Activated gamma-delta T cell treated with Interleukin-2 at 50 U/mL for 16 hours (primary cell): ENCODE results near the gene ZFP14.
A peak's percentile ranks its signal among the peaks of the same experiment; 100 is the strongest.

Experiments used
- DNase-seq: peaks from one replicate; pipeline ENCODE4 v3.0.0-alpha.2; 2020

ZFP14 gene

DNA sequence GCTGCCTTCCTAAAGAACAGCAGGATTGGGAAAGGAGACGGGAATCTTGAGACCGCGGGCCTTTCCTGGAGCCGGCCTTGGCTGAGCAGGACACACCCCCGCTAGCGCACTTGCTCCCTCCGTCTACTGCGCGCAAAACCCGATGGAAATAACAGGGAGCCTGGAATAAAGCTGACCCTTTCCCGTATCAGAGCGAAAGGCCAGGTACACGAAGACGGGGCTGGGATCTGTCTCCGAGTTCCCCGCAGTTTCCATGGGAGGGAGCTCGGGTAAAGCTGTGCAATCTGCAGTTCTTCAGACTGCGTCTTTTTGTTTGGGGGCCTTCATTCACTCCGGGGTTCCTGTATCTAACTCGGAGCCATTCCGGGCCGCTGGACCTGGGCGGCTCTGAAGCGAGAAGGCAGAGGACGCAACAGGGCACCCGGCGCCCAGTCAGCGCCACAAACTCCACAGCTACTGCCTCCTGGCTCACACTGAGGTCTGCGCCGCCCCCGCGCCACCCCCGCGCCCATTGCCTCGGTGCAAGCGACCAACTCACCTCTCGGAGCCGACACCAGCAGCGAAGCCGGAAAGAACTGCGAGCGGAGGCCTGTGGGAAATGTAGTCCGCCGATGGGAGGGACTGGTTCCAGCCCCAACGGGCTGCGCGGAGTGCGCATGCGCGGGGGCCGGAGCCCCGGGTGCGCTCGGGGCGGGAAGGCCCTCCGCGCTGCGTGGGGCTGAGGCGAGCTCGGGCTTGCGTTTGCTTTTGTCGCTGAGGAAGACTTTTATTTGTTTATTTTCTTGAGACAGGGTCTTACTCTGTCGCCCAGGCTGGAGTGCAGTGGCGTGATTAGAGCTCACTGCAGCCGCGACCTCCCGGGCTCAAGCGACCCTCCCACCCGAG lies at the start of gene ZFP14:
TSS of gene ZFP14 (minus strand) at position 577 of the 885 bp plus-strand sequence. CDS start 11,309 bp downstream, outside the sequence.
- peak; percentile 93 for DNase-seq

DNA sequence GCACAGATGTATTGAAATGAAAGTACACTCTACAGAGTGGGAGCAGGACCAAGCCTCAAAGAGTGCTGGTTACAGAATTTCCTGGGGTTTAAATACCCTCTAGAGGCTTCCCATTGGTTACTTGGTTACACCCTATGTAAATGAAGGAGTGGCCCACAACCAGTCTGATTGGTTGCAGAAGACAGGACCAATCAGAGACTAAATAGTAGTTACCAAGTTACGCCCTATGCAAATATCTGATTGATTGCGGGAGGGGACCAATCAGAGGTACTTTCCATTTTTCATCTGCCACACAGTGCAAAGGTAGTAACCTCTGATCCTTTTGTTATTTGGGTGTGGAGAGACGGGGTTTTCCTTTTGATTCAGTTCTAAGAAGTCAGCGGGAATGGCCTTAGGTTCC lies 44.9 kb upstream of the ZFP14 start:
- no peak for DNase-seq

DNA sequence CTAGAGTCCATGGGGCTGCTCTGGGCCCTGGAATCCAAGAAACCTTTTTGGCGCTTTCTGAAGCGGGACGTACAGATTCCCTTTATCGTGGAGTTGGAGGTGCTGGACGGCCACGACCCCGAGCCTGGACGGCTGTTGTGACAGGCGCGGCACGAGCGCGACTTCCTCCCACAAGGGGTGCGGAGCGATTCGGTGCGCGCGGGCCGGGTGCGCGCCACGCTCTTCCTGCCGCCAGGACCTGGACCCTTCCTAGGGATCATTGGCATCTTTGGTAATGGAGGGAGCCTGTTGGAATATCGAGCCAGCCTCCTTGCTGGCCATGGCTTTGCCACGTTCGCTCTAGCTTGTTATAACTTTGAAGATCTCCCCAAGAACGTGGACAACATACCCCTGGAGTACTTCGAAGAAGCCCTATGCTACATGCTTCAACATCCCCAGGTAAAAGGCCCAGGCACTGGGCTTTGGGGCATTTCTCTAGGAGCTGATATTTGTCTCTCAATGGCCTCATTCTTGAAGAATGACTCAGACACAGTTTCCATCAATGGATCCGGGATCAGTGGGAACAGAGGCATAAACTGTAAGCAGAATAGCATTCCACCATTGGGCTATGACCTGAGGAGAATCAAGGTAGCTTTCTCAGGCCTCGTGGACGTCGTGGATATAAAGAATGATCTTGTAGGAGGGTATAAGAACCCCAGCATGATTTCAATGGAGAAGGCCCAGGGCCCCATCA lies 42.9 kb upstream of the ZFP14 start:
- no peak for DNase-seq

DNA sequence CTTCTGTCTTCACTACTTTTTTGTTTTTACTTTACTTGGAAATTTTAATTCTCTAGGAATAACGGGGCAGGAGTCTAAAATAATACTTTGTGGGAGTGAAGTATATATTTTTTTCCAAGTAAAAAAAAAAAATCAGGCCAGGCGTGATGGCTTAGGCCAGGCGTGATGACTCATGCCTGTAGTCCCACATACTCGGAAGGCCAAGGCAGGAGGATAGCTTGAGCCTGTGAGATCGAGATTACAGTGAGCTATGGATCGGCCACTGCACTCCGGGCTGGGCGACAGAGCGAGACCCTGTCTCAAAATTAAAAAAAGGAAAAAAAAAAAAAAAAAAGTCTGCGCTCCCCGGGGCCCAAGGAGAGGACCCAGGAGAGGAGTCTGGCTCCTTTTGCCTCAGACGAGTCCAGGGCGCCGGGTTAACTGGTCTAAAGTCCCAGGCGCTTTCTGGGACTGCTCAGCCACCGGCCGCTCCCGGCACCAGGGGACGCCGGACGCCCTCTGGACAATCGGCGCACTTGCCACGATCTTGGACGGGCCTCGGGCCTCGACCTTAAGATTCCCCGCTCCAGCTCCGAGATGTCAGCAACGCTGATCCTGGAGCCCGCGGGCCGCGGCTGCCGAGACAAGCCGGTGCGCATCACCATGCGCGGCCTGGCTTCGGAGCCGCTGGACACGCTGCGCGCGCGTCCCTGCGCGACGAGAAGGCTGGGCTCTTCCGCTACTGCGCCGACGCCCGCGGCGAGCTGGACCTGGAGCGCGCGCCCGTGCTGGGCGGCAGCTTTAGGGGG lies 42.2 kb upstream of the ZFP14 start:
- DNase-seq: no peak

DNA sequence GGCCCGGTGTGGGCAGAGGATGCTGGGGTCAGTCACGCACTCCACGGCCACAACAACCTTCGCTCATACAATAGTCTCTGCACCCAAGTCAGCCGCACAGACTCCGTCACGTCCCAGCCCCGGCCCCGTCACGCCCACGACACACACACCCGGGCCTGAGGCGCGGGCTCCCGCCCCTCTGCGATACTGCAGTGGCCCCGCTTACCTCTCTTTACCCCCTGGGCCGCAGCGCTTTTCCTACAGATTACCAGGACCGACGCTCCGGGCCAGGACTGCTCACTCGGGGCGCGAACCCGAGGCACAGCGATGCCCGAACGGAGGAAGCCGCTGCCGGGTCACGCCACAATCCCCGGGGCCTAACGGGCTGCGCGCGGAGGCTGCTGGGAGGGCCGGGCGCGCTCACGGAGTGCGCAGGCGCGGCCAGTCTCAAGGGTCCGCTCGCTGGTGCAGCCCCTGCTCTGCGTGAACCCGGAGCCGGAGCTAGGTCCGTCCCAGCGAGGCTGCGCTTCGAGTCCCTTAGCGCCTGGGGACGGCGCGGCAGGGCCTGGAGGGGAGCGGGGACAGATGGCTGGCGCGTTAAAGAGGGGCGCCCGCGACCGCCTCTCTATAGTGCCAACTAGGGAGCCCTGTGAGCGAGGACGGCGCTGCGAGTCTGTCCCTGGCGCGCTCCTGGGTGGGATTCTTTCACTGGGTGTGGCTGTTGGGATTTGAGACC lies 39.4 kb upstream of the ZFP14 start, which contains the start of gene ZFP82:
TSS of gene ZFP82 (minus strand) at position 358 of the 715 bp plus-strand sequence. CDS start 8,855 bp downstream, outside the sequence.
- DNase-seq: peak; percentile 65

DNA sequence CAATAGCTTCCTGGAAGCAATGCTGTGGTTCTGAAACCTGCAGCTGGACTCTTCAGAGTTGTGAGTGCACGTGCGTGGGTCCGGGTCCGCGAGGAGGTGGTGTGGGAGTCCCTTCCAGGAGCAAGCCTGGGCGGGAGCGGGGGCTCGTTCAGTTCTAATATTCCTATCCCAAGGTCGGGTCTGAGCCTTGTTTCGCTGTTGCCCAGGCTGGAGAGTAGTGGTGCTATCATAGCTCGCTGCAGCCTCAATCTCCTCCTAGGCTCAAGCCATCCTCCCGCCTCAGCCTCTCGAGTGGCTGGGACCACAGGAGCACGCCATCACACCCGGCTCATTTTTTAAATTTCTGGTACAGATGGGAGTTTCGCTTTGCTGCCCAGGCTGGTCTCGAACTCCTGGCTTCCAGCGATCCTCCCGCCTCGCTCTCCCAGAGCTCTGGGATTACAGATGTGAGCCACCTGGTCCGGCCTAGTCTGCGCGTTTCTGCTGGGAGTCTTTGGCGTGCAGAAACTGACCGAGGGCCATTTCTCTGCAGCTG lies 38.8 kb upstream of the ZFP14 start:
- DNase-seq: no peak

DNA sequence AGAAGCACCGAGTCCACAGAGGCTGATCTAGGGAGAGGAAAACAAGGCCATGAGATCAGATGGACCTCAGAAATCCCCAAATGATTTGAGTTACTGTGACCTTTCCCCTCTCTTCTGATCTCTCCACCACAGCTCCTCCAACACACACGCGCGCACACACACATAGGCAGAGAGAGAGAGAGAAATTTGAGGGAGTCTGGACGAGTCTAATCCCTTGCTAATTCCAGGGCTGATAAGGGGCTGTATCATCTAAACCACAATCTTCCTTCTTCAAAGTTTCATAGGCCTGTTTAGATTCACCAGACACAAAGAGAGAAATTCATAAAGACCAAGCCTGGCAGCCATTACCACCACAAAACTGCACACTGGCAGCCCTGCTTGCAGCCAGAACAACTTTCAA lies 30.8 kb upstream of the ZFP14 start:
- DNase-seq: no peak

DNA sequence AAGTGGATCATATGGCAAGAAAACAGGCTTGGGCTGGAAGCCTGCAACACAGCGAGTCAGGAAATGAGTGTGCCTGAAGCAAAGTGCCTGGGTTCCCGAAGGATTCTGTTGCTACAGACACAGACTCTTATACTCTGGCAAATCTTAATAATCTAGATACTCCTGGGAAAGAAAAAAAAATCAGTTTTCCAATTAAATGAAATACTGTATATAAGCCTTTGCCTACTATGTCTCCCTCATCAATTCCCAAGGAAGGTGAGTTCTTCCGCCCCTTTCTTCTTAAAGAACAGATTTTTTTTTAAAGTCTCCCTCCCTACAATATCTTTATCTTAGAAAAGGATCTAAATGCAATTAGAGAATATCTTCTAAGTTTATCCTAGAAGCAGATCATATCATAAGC lies 29.1 kb upstream of the ZFP14 start:
- no peak for DNase-seq

DNA sequence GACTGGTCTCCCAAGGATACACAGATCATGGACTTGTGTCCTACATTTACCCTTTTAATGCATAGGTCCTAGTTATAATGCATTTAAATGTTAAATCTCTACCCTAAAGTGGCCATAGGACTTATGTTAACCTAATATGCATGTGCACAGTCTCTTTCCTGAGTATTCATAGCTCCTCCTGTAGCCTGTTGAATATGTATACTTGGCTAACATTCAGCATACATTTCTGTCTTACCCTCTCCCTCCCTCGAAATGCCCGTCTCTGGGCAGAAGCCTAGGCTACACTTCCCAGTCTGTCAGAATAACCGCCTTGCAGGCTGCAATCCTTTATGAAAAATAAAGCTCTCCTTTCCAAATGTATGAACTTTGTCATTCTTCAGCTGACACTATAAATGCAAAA lies 25.5 kb upstream of the ZFP14 start:
- no peak for DNase-seq

DNA sequence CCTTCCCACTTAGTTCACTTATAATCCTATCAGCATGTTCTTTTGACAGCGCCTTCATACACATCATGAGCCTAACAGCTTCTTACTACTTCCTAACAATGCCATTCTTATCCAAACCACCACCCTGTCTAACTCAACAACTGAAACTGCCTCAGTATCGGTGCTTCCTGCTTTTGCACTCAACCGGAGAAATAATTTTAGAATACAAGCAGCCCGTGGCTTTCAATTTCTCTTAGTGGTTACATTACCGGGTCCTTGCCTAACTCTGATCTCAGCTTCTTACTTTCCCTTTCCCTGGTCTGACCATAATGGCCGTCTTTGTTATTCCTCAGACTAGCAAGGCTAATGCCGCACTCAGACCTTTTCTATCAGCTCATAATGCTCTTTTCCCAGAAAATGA lies 22.5 kb upstream of the ZFP14 start:
- DNase-seq: no peak

DNA sequence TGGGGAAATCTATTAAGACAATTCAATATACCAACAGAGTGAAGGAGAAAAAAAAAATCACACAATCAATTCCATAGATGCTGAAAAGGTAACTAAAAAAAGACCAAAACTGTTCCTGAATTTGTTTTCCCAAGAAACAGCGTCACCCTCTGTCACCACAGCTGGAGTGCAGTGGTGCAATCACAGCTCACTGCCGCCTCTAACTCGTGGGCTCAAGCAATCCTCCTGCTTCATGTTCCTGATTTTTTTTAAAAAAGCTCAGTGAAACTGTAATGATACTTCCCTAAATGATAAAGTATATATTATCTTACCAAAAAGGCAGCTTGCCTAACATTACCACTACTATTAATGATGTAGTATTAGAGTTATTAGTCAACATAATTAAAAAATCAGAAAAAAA lies 19.6 kb upstream of the ZFP14 start:
- no peak for DNase-seq

DNA sequence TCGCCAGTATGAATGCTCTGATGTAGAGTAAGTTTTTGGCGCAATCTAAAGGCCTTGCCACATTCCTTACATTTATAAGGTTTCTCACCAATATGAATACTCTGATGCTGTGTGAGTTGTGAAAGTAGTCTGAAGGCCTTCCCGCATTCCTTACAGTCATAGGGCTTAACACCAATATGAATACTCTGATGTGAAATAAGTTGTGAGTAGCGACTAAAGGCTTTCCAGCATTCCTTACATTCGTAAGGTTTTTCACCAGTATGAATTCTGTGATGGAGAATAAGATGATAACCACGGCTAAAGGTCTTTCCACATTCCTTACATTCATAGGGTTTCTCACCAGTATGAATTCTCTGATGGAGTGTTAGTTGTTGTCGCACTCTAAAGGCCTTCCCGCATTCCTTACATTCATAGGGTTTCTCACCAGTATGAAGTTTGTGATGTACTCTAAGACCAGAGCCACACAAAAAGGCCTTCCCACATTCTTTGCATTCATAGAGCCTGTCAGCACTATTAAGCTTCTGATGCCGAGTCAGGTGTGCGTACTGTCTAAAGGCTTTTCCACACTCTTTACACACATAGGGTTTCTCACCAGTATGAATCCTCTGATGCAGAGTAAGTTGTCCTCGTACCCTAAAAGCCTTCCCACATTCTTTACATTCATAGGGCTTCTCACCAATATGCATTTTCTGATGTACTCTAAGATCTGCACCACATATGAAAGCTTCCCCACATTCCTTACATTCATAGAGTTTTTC lies 14.1 kb upstream of the ZFP14 start:
- no peak for DNase-seq

DNA sequence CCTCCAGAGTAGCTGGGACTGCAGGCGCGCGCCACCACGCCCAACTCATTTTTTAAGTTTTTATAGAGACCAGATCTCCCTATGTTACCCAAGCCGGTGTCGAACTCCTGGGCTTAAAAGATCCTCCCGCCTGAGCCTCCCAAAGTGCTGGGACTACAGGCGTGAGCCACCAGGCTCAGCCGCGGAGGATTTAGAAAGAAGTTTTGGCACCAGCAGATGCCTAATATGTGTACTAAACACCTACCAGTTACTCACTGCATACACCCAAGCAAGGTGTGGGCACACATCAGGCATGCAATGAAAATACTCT lies 464 bp upstream of the ZFP14 start:
- no peak for DNase-seq

DNA sequence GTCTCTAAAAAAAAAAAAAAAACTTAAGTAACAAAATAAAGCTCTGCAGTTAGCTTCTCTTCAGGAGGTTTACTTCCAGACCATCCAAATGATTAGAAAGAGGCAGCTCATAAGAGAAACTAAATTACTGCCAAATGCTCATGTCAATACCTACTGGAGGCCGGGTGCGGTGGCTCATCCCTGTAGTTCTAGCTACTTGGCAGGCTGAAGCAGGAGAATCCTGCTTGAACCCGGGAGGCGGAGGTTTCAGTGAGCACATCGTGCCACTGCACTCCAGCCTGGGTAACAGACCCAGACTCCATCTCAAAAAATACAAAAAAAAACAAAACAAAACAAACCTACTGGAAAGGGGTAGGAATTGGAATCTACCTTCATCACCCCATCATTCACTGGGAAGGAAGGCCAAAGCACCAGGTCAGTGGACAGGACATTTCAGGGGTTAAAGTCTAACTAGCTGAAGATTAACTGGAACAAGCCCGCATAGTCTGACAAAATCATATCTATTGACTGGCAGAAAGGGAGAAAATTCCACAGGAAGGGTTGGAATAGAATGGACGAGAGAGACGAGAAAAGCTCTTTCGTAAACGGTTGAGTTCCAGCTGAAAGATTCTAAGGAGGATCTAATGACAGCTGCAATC lies 1.3 kb downstream of the ZFP14 start:
- DNase-seq: no peak

DNA sequence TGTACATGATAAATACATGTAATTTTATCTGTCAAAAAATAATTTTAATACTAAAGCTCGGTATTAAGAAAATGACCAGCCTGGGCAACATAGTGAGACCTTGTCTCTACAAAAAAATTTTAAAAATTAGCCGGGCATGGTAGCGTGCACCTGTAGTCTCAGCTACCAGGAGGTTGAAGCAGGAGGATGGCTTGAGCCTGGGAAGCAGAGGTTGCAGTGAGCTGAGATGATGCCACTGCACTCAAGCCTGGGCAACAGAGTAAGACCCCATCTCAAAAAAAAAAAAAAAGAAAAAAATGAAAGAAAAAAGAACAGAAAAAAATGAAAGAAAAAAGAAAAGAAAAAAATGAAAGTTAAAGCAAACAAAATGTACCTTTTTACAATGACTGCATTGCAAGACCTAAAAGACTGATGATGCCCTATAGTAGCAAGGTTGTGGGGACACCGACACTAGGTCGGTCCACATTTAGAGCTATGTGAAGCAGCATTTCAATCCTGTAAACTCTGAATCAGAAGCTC lies 5.3 kb downstream of the ZFP14 start:
- DNase-seq: no peak

DNA sequence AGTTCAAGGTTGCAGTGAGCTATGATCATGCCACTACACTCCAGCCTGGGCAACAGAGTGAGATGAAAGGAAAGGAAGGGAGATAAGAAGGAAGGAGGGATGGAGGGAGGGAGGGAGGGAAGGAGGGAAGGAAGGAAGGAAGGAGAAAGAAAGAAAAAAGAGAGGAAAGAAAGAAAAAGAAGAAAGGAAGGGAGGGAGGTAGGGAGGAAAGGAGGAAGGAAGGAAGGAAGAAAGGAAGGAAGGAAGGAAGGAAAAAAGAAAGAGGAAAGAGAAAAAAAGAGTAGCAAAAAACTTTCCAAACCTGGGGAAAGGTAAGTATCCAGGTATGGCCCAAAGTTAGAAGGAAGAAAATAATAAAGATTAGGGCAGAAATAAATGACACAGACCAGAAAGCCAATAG lies 7.1 kb downstream of the ZFP14 start:
- DNase-seq: no peak

DNA sequence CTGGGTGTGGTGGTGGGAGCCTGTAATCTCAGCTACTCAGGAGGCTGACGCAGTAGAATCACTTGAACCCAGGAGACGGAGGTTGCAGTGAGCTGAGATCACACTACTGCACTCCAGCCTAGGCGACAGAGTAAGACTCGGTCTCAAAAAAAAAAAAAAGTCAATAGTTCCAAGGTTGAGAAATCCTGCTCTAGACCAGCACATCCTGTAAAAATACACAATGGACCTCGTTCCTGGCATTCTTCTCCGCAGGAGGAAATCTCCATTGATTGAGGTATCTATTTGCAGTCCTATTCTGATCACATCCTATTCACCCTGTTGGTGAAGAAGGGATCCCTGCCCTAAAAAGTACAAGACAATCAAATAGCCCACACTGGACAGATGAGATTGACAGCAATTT lies 15.2 kb downstream of the ZFP14 start:
- no peak for DNase-seq

DNA sequence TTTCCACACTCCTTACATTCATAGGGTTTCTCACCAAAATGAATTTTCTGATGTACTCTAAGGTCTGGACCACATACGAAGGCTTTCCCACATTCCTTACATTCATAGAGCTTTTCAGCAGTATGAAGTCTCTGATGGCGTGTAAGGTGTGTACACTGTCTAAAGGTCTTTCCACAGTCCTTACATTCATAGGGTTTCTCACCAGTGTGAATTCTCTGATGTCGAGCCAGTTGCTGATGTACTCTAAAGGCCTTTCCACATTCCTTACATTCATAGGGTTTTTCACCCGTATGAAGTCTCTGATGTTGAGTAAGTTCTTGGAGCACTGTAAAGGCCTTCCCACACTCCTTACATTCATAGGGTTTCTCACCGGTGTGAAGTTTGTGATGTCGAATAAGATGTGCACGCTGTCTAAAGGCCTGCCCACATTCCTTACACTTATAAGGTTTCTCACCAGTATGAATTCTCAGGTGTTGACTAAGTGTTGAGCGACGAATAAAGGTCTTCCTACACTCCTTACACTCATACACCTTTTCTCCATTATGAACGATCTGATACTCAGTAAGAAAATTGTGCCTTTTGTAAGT lies 38.1 kb downstream of the ZFP14 start:
- no peak for DNase-seq

DNA sequence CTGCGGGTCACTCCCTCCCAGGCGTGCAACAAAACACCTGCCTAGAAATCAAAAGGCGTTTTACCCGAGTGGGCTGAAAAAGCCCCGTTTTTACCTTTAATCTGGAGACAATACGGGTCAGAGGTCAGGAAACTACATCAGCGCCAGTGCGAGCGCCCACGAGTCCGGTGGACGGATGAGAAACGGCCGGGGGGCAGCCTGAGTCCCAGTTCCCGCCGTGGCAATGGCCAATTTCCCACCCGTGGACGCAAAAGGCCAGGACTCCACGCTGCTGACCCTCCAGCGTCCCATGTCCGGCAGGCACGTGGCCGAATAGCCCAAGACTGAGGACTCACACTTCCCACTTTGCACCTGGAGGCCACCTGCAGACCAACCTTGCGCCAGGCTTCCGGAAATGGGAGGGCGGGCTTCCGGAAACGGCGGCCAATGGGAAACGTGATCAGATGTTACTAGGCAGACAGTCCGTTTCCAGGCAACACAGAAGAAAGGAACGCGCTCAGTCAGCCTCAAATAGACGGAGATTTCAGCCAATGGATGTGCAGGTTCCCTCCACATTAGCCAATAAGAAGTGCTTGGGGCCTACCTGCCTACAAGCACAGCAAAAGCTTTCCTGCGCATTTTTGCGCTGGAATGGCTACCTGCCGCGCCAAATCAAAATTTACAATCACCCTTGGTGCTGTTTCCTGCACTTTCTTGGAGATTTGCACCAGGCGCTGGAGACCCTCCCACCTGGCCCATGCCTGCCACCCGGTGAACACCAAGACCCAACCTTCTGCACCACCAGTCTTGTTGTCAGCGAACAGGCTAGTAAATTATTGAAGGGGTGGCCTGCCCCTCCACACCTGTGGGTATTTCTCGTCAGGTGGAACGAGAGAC lies 47.4 kb downstream of the ZFP14 start:
- peak; percentile 53 for DNase-seq

DNA sequence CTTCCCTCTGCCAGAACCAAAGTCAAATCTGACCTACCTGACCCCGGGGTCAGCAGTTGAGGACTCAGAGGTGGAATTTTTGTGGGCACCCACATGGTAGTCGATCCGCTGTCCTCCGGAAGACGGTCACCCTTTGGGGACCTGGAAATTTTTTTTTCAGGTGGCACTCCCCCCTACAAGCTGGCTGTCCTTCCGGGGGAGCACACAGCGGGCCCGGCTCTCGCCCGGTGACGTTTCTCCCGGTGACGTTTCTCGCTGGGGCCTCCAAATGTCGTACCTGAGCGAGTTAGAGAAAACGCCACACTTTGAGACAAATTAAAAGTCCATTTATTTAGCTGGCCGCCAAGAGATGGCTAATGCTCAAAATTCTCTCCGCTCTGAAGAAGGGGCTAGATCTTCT lies 48.8 kb downstream of the ZFP14 start:
- DNase-seq: no peak
